GM10248 (cell line): ENCODE results near the gene FBXO28.
A peak's percentile ranks its signal among the peaks of the same experiment; 100 is the strongest.

ENCODE experiments used
- CTCF ChIA-PET: fragments of 300-600 bp; sonication (Branson Sonifier 250); formaldehyde crosslinking; extraction: SDS; loops from one replicate; lab custom pipeline; 2021; ENCODE audit warnings: antibody characterized with exemption; lab: Yijun Ruan, JAX
- POLR2A ChIA-PET: fragments of 350-650 bp; sonication (Branson Sonifier 250); formaldehyde crosslinking; extraction: SDS; loops from one replicate; lab custom pipeline; 2020; ENCODE audit warnings: antibody characterized with exemption; lab: Yijun Ruan, JAX
- DNase-seq: peaks from one replicate; pipeline ENCODE4 v3.0.0; 2012; ENCODE audit errors: extremely low spot score
- CTCF ChIP-seq: IDR thresholded peaks from 2 replicates; pipeline ENCODE4 v1.5.1; 2012; ENCODE audit warnings: mild to moderate bottlenecking, low read depth; ENCODE audit errors: extremely low read depth, missing control alignments, control extremely low read depth

The FBXO28 gene

DNA sequence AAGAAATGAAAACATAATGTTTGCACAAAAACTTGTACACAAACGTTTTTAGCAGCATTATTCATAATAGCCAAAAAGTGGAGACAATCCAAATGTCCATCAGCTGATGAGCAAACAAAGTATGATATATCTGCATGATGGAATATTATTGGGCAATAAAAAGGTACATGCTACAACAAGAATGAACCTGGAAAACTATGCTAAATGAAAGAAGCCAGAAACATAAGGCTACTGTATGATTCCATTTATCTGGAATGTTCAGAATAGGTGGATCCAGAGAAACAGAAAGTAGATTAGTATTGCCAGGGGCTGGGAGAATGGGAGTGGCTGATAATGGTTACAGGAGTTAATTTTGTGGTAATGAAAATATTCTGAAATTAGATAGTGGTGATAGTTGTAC is 19.0 kb downstream of the FBXO28 start:
- ChIA-PET POLR2A (no interaction called here), CTCF (no interaction called here)
- TF ChIP-seq CTCF: no peak
- no peak for DNase-seq

DNA sequence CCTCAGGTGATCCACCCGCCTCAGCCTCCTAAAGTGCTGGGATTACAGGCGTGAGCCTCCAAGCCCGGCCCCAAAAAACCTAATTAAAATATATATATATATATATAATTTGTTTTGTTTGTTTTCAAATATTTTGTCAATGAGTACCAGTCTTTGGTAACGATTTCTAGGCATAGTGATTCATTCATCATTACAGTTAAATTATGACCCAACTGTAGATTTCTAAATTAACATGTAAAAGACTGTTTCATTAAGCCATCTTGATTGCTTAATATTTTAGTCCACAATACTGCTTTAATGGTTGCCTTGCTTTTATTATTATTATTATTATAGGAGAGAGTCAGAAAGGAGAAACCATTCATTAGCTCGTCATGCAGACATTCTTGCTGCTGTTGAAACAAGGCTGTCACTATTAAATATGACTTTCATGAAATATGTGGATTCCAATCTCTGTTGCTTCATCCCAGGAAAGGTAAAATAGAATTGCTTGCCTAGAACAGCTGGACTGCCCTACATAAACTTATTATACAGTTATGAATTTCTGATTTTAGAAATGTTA is 19.9 kb downstream of the FBXO28 start:
- no peak for TF ChIP-seq CTCF
- no peak for DNase-seq
- ChIA-PET POLR2A (no interaction called here), CTCF (no interaction called here)

- peak; percentile 11 for DNase-seq
- no peak for TF ChIP-seq CTCF
- ChIA-PET POLR2A (interaction anchor here (0.6 kb wide), 1 partner anchor 289 kb away, joined by 3 read pairs; no protein-coding TSS in a partner anchor), CTCF (interaction anchor here (1.0 to 2.8 kb wide), 3 partner anchors 8 to 25 kb away, joined by 3 to 10 read pairs (median 5); no protein-coding TSS in a partner anchor)
These were observed 23.6 kb downstream of the FBXO28 start for GRCh38 chr1:224137518-224137917.

DNA sequence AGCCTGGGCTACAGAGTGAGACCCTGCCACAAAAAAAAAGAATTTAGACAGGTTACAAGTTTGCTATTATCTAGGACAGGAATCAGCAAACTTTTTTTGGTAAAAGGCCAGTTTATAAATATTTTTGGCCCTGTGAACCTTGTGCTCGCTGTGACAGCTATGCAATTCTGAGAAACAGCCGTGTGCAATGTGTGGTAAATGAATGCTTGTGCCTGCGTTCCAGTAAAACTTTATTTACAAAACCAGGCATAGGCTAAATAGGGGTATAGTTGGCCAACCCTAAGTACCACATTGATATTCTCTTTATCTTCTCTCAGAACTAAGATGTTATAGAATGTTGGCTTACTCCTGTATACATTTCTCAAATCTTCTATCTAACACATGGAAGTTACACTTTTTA is 24.3 kb downstream of the FBXO28 start:
- ChIA-PET POLR2A (interaction anchor here (0.6 kb wide), 1 partner anchor 108 kb away, joined by 5 read pairs; no protein-coding TSS in a partner anchor), CTCF (interaction anchor here (0.7 to 2.8 kb wide), 5 partner anchors 9 to 25 kb away, joined by 3 to 10 read pairs (median 4); no protein-coding TSS in a partner anchor)
- TF ChIP-seq CTCF: no peak
- DNase-seq: no peak

GRCh38 chr1:224141693-224142092 is 27.8 kb downstream of the FBXO28 start:
- POLR2A ChIA-PET: interaction anchor here (0.7 kb wide), 1 partner anchor 9 kb away, joined by 3 read pairs; no protein-coding TSS in a partner anchor
- DNase-seq: no peak
- no peak for TF ChIP-seq CTCF
- CTCF ChIA-PET: no interaction called here

DNA sequence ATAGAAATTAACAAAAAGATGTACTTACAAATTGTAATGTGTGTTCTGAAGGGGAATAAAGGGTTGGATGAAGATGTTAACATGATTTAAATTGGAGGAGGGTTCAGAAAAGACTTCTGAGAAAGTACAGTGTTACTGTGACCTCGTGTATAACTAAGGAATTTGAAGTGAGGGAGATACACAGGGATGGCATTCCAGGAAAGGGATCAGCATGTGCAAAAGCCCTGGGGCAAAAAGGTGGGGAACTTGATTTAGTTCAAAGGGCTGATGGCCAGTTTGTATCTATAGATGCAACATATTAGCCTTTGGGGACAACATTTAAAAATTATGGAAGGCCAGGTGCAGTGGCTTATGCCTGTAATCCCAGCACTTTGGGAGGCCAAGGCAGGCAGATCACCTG is 35.8 kb downstream of the FBXO28 start:
- DNase-seq: no peak
- TF ChIP-seq CTCF: no peak
- ChIA-PET CTCF (interaction anchor here (1.5 to 5.1 kb wide), 2 partner anchors 11 to 13 kb away, joined by 3 to 17 read pairs; no protein-coding TSS in a partner anchor), POLR2A (no interaction called here)
